OCI-LY1 (cell line): ENCODE measurements around the gene CDX2.

Experiments
- H2AFZ ChIP-seq: fragments of 200-600 bp; sonication (generic), shearing (Covaris generic); 2 replicates; pipeline ENCODE4 v1.6.0; 2014; ENCODE audit warnings: antibody characterized with exemption, mild to moderate bottlenecking, low read length
- H3F3A ChIP-seq: fragments of 200-600 bp; sonication (generic), shearing (Covaris generic); 2 replicates; pipeline ENCODE4 v1.6.0; 2014; ENCODE audit warnings: mild to moderate bottlenecking, antibody characterized with exemption, low read length, moderate library complexity; ENCODE audit not compliant: insufficient read depth
- H3K27ac ChIP-seq: fragments of 200-600 bp; sonication (generic); 2 replicates; pipeline ENCODE4 v1.5.1; 2014; ENCODE audit warnings: low read length, mixed run types, mild to moderate bottlenecking, low read depth; ENCODE audit not compliant: poor library complexity, severe bottlenecking
- H3K27me3 ChIP-seq: fragments of 200-600 bp; sonication (generic); 2 replicates; pipeline ENCODE4 v1.6.0; 2014; ENCODE audit warnings: antibody characterized with exemption, mild to moderate bottlenecking, low read length, moderate library complexity; ENCODE audit not compliant: insufficient read depth
- H3K36me3 ChIP-seq: fragments of 200-600 bp; sonication (generic); 2 replicates; pipeline ENCODE4 v1.6.1; 2014; ENCODE audit warnings: mild to moderate bottlenecking, antibody characterized with exemption, low read length, moderate library complexity, mixed read lengths; ENCODE audit not compliant: insufficient read depth
- H3K4me1 ChIP-seq: fragments of 200-600 bp; sonication (generic); 2 replicates; pipeline ENCODE4 v1.5.1; 2014; ENCODE audit warnings: mild to moderate bottlenecking, low read length, moderate library complexity; ENCODE audit not compliant: insufficient read depth, severe bottlenecking
- H3K4me2 ChIP-seq: fragments of 200-600 bp; sonication (generic), shearing (Covaris generic); 2 replicates; pipeline ENCODE4 v1.6.1; 2014; ENCODE audit warnings: low read length
- H3K4me3 ChIP-seq: fragments of 200-600 bp; sonication (generic); 2 replicates; pipeline ENCODE4 v1.5.1; 2014; ENCODE audit warnings: low read length, low read depth, mild to moderate bottlenecking, mixed read lengths; ENCODE audit not compliant: poor library complexity, severe bottlenecking
- H3K79me2 ChIP-seq: fragments of 200-600 bp; shearing (Covaris generic); 2 replicates; pipeline ENCODE4 v1.6.1; 2016; ENCODE audit warnings: mixed run types, low read length, mixed read lengths; ENCODE audit not compliant: insufficient read depth
- H3K9ac ChIP-seq: fragments of 200-600 bp; sonication (generic), shearing (Covaris generic); 2 replicates; pipeline ENCODE4 v1.6.1; 2014; ENCODE audit warnings: mild to moderate bottlenecking, low read length, mixed read lengths
- H3K9me2 ChIP-seq: fragments of 200-600 bp; sonication (generic), shearing (Covaris generic); 2 replicates; pipeline ENCODE4 v1.6.1; 2014; ENCODE audit warnings: low read depth, mild to moderate bottlenecking, low read length, mixed read lengths
- H3K9me3 ChIP-seq: fragments of 200-600 bp; shearing (Covaris generic); 2 replicates; pipeline ENCODE4 v1.6.1; 2014; ENCODE audit warnings: low read length, mixed read lengths
- H4K20me1 ChIP-seq: fragments of 200-600 bp; sonication (generic), shearing (Covaris generic); 2 replicates; pipeline ENCODE4 v1.6.0; 2016; ENCODE audit warnings: mild to moderate bottlenecking, low read length; ENCODE audit not compliant: insufficient read depth
- EZH2 ChIP-seq: fragments of 200-600 bp; sonication (generic), shearing (Covaris generic); IDR thresholded peaks from 2 replicates; pipeline ENCODE4 v1.8.0; 2017; ENCODE audit warnings: borderline replicate concordance, mixed run types, mild to moderate bottlenecking, antibody characterized with exemption, low read length, moderate library complexity, mixed read lengths
- TF ChIP-seq, protein P1 (sequence below): fragments of 200-600 bp; sonication (generic), shearing (Covaris generic); IDR thresholded peaks from 2 replicates; pipeline ENCODE4 v1.5.1; 2017; ENCODE audit warnings: mild to moderate bottlenecking, antibody characterized with exemption, low read length, moderate library complexity, mixed read lengths

CDX2 gene

DNA sequence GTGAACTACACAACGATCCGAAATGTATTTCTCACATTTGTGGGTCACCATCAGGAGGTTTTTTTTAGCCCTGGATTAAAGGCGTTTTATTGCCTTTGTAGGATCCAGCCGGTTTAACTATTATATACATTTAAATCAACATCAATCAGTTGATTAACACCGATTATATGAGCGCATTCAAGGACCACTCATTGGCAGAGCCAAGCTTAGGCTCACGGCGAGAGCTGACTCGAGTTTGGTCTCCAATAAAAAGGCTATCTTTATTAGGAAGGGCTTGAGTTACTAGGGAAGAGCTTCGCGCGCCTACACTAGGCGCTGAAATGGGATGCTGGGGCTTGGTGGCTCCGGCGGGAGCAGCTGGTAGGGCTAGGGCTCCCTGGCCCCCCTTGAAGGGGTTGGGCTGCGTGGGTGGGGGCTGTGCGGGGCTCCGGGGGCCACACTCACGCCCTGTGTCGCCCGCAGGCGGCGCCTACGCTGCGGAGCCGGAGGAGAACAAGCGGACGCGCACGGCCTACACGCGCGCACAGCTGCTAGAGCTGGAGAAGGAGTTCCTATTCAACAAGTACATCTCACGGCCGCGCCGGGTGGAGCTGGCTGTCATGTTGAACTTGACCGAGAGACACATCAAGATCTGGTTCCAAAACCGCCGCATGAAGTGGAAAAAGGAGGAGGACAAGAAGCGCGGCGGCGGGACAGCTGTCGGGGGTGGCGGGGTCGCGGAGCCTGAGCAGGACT lies 45.2 kb downstream of the CDX2 start:
- Histone ChIP-seq H3K9ac (no peak overlapping the region), H3K79me2 (no peaks in the 10 kb centered on the region), H3K4me2 (no peak overlapping the region), H3K27me3 (0 out of 2 replicates have a peak, but pooled peaks cover 2% of the 10 kb centered on the region), H3K36me3 (no peaks in the 10 kb centered on the region), H4K20me1 (no peaks in the 10 kb centered on the region), H3K9me3 (no peaks in the 10 kb centered on the region), H3K4me1 (no peaks in the 10 kb centered on the region), H3F3A (no peaks in the 10 kb centered on the region), H3K27ac (no peak overlapping the region), H3K9me2 (no peaks in the 10 kb centered on the region), H2AFZ (no peak overlapping the region), H3K4me3 (no peak overlapping the region)
- TF ChIP-seq, protein P1, sequence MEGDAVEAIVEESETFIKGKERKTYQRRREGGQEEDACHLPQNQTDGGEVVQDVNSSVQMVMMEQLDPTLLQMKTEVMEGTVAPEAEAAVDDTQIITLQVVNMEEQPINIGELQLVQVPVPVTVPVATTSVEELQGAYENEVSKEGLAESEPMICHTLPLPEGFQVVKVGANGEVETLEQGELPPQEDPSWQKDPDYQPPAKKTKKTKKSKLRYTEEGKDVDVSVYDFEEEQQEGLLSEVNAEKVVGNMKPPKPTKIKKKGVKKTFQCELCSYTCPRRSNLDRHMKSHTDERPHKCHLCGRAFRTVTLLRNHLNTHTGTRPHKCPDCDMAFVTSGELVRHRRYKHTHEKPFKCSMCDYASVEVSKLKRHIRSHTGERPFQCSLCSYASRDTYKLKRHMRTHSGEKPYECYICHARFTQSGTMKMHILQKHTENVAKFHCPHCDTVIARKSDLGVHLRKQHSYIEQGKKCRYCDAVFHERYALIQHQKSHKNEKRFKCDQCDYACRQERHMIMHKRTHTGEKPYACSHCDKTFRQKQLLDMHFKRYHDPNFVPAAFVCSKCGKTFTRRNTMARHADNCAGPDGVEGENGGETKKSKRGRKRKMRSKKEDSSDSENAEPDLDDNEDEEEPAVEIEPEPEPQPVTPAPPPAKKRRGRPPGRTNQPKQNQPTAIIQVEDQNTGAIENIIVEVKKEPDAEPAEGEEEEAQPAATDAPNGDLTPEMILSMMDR = no peak
- TF ChIP-seq EZH2 = no peak

DNA sequence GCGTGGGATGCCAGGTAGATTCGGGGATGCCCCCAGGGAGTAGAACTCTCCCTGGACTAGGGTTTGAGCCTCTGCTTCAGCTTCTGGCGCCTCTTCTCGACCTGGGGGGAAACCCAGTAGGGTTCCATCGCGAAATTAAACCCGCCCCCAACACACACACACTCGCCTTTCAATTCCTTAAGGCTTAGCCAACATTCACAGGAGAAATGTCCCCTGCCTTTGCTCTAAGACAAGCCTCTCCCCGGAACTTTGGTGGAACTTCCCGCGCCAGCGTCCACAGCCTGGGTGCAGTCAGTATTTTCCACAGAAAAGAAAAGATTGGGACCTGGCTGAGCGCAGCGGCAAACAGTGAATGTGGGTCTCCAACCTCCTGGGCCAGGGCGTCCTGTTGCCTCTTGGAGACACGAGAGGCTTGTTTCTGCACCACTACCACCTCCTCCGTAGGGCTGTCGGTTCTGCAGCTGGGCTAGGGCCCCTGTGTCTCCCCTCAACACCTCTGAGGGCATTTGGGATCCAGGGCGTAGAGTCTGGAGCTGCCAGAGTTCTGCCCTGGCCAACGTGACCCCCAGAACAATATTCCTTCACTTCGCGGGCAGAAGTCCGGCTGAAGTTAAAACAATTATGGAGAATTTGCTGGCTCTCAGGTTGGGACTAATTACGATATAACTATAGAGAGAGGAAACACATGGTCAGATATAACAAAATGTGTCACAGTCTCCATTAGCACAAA lies 46.1 kb downstream of the CDX2 start:
- Histone ChIP-seq H3K4me2 (no peak overlapping the region), H3K9me2 (no peaks in the 10 kb centered on the region), H3K4me1 (no peaks in the 10 kb centered on the region), H3K36me3 (no peaks in the 10 kb centered on the region), H3K27ac (no peak overlapping the region), H4K20me1 (no peaks in the 10 kb centered on the region), H3K9me3 (no peaks in the 10 kb centered on the region), H3K27me3 (0 out of 2 replicates have a peak, but pooled peaks cover 2% of the 10 kb centered on the region), H3K4me3 (no peak overlapping the region), H3F3A (no peaks in the 10 kb centered on the region), H2AFZ (no peak overlapping the region), H3K9ac (no peak overlapping the region), H3K79me2 (no peaks in the 10 kb centered on the region)
- no peak for TF ChIP-seq EZH2
- TF ChIP-seq, protein P1 = no peak

DNA sequence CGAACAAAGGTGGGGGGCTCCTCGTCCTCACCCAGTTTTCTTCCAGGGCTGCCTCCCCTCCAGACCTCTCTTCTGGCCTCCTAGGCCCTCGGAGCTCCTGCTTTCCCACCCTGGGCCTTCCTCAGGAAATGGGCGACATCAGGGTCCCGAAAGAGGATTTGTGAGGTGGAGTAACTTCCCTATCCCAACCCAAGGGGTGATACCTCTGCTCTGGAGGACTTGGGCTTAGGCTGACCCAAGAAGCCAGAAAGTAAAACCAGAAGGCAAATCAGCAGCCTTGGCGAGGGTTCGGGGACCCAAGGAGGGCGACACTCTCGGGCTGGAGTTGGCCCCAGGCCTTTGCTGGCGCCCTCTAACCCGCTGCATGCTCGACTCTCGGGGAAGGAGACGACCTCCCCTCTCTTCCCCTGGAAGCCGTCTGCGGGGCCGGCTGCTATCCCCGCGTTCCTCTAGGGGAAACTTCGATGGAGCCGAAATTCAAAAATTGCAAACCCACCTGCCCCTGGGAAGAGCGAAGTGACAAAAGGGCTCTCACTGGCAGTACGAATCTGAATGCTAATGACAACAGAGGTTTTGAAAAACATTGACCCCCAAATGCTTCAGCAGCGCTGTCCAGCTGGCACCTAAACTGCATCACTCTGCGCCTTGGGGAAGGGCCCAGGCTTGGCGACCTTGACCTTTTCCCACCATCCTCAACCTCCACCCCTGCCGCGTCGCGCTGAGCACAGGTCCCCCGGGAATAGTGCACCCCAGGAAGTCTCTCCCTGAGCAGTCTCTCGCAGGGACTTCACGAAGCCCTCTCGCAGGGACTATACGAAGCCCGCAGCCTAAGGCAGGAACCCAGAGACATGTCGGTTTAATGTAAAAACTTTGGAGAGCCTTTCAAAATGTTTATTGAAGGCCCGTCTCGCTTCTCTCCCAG lies 46.9 kb downstream of the CDX2 start:
- no peak overlapping the region for H3K4me3 ChIP-seq
- H3K9ac ChIP-seq = no peak overlapping the region
- H3K9me3 ChIP-seq = no peaks in the 10 kb centered on the region
- H3K4me1 ChIP-seq = no peaks in the 10 kb centered on the region
- no peaks in the 10 kb centered on the region for H3F3A ChIP-seq
- no peaks in the 10 kb centered on the region for H3K9me2 ChIP-seq
- H3K4me2 ChIP-seq = no peak overlapping the region
- no peak overlapping the region for H2AFZ ChIP-seq
- H4K20me1 ChIP-seq = no peaks in the 10 kb centered on the region
- no peaks in the 10 kb centered on the region for H3K79me2 ChIP-seq
- H3K36me3 ChIP-seq = no peaks in the 10 kb centered on the region
- no peak overlapping the region for H3K27ac ChIP-seq
- H3K27me3 ChIP-seq = 0 out of 2 replicates have a peak, but pooled peaks cover 2% of the 10 kb centered on the region
- TF ChIP-seq, protein P1 = no peak
